Suprapubic skin (tissue), 4 donors: Measurements from ENCODE around the gene RINL.

Experiments
- EP300 ChIP-seq: sonication (generic); formaldehyde crosslinking; IDR thresholded peaks from one replicate; pipeline ENCODE4 v1.6.1; 2017; ENCODE audit warnings: antibody characterized with exemption
- POLR2A ChIP-seq, 2 donors: fragments of 450-650 bp; IDR thresholded peaks; one replicate each; pipeline ENCODE4 v1.6.1; 2017; ENCODE audit warnings: antibody characterized with exemption in 2 of 2, mild to moderate bottlenecking in 2 of 2, moderate library complexity in 2 of 2
- POLR2AphosphoS5 ChIP-seq, 3 donors: sonication (generic); formaldehyde crosslinking; IDR thresholded peaks; one replicate each; pipeline ENCODE4 v1.6.1; 2017; ENCODE audit warnings: antibody characterized with exemption in 3 of 3
- TF ChIP-seq, protein P1 (sequence below), 2 donors: fragments of 200-600 bp in 1 of 2; fragments of 450-650 bp in 1 of 2; sonication (generic) in 1 of 2; IDR thresholded peaks; one replicate each; pipeline ENCODE4 v1.5.1; 2016 to 2019; ENCODE audit warnings: antibody characterized with exemption in 2 of 2, mild to moderate bottlenecking in 1 of 2, moderate library complexity in 1 of 2

DNA sequence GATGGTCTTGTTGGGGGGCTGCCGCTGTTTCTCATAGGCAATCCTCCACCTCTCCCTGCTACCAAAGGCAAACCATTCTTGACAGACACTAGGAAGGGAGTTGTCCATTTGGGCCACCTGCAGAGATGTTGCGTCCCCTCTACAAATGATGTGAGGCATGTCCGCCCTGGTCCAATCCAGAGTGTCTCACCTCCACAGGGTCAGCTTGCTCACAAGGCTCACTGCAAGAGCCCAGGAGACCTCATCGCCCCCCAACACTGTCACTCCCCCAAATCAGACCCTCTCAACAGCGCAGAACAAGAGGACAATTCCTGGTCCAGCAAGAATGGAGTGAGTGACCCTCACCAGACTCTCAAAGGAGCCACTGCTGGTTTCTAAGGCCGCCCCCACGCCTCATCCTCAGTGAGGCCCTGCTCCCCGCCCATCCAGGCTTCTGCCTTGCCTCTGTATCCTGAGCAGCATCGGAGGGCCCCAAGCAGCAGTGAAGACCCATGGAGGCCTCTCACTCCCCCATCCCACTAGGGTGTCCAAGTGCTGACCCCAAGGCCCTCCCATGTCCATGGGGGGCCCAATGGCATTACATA, 34.8 kb downstream of the RINL start:
- TF ChIP-seq, protein P1, sequence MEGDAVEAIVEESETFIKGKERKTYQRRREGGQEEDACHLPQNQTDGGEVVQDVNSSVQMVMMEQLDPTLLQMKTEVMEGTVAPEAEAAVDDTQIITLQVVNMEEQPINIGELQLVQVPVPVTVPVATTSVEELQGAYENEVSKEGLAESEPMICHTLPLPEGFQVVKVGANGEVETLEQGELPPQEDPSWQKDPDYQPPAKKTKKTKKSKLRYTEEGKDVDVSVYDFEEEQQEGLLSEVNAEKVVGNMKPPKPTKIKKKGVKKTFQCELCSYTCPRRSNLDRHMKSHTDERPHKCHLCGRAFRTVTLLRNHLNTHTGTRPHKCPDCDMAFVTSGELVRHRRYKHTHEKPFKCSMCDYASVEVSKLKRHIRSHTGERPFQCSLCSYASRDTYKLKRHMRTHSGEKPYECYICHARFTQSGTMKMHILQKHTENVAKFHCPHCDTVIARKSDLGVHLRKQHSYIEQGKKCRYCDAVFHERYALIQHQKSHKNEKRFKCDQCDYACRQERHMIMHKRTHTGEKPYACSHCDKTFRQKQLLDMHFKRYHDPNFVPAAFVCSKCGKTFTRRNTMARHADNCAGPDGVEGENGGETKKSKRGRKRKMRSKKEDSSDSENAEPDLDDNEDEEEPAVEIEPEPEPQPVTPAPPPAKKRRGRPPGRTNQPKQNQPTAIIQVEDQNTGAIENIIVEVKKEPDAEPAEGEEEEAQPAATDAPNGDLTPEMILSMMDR (IDR thresholded peaks at IDR 0.05), result no peak
- TF ChIP-seq POLR2A (IDR thresholded peaks at IDR 0.05) (no peak), POLR2AphosphoS5 (IDR thresholded peaks at IDR 0.05) (no peak), EP300 (no peak)
